GM12878 (cell line): ENCODE measurements around the gene DAAM1.

Experiments
- CBFB ChIP-seq: IDR thresholded peaks from 2 replicates; pipeline ENCODE4 v1.6.1; 2016; ENCODE audit warnings: antibody characterized with exemption, low read depth
- CREB1 ChIP-seq: IDR thresholded peaks from 2 replicates; pipeline ENCODE4 v1.6.1; 2012; ENCODE audit warnings: low read depth, mild to moderate bottlenecking, inconsistent platforms
- EP300 ChIP-seq, 2 experiments: fragments of 150-350 bp in 1 of 2; IDR thresholded peaks; 2 replicates each; pipeline ENCODE4 v1.6.1; 2011 to 2012; ENCODE audit warnings: low read depth in 2 of 2, low read length in 2 of 2, borderline replicate concordance in 1 of 2, improper control_type of control experiment in 1 of 2, inconsistent platforms in 1 of 2; ENCODE audit not compliant: control insufficient read depth in 1 of 2
- NR2C2 ChIP-seq: IDR thresholded peaks from 2 replicates; pipeline ENCODE4 v1.6.1; 2011; ENCODE audit warnings: borderline replicate concordance, low read depth; ENCODE audit not compliant: control insufficient read depth, insufficient read length
- POLR2A ChIP-seq: IDR thresholded peaks from 2 replicates; pipeline ENCODE4 v1.6.1; 2011; ENCODE audit warnings: low read depth, mild to moderate bottlenecking, low read length
- RAD51 ChIP-seq: fragments of 450-650 bp; IDR thresholded peaks from 2 replicates; pipeline ENCODE4 v1.6.1; 2016; ENCODE audit warnings: moderate library complexity, mild to moderate bottlenecking, inconsistent platforms
- SIN3A ChIP-seq: IDR thresholded peaks from 2 replicates; pipeline ENCODE4 v1.6.1; 2012; ENCODE audit warnings: low read depth, low read length, improper control_type of control experiment
- SMAD1 ChIP-seq: fragments of 450-650 bp; IDR thresholded peaks from 2 replicates; pipeline ENCODE4 v1.6.1; 2018; ENCODE audit warnings: mild to moderate bottlenecking, low read depth; ENCODE audit not compliant: partially characterized antibody
- TAF1 ChIP-seq: IDR thresholded peaks from 2 replicates; pipeline ENCODE4 v1.6.1; 2011; ENCODE audit warnings: mild to moderate bottlenecking, low read depth, low read length, borderline replicate concordance
- ZNF24 ChIP-seq: fragments of 450-650 bp; IDR thresholded peaks from 2 replicates; pipeline ENCODE4 v1.6.1; 2017; ENCODE audit warnings: antibody characterized with exemption, mild to moderate bottlenecking
- ZNF274 ChIP-seq: IDR thresholded peaks from one replicate; pipeline ENCODE4 v1.8.0; 2011; ENCODE audit not compliant: insufficient read length, insufficient read depth
- TF ChIP-seq, protein P1 (sequence below), 3 experiments: IDR thresholded peaks in 2 of 3; conservative IDR thresholded peaks in 1 of 3; 2 replicates each; pipeline ENCODE4 v1.5.1; 2011; ENCODE audit warnings: low read depth in 3 of 3, low read length in 3 of 3, mild to moderate bottlenecking in 3 of 3, control low read depth in 2 of 3, moderate library complexity in 2 of 3, inconsistent platforms in 1 of 3, mixed read lengths in 1 of 3; ENCODE audit not compliant: control insufficient read depth in 2 of 3, insufficient read depth in 1 of 3; ENCODE audit errors: extremely low read depth in 1 of 3
- TF ChIP-seq, protein P2 (sequence below): fragments of 450-650 bp; IDR thresholded peaks from 2 replicates; pipeline ENCODE4 v1.6.1; 2016; ENCODE audit warnings: mild to moderate bottlenecking, moderate library complexity, borderline replicate concordance
- TF ChIP-seq, protein P3 (sequence below): IDR thresholded peaks from 2 replicates; pipeline ENCODE4 v1.6.1; 2011; ENCODE audit warnings: low read depth, low read length, improper control_type of control experiment, borderline replicate concordance

DNA sequence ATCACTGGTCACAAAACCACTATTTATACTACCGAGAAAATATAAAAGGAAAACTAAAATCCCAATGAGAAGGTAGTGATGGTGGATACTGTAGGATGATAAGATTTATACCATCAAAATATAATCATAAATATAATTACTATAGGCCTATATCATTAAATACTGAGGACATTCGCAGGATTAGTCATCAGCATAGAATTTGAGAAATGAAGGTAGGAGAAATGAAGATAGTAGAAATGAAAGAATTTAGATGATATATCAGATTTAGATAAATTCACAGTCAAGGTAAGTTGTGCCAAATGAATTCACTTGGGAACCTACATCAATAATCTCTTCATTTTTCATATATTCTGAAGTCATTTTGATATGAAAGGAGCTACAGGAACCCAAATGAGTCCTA lies 82.8 kb downstream of the DAAM1 start:
- TF ChIP-seq EP300 (IDR thresholded peaks at IDR 0.05; ENCODE audit: borderline replicate concordance in 1 of 2, control insufficient read depth in 1 of 2, low read depth in 2 of 2, low read length in 2 of 2), result no peak
- TF ChIP-seq, protein P1, sequence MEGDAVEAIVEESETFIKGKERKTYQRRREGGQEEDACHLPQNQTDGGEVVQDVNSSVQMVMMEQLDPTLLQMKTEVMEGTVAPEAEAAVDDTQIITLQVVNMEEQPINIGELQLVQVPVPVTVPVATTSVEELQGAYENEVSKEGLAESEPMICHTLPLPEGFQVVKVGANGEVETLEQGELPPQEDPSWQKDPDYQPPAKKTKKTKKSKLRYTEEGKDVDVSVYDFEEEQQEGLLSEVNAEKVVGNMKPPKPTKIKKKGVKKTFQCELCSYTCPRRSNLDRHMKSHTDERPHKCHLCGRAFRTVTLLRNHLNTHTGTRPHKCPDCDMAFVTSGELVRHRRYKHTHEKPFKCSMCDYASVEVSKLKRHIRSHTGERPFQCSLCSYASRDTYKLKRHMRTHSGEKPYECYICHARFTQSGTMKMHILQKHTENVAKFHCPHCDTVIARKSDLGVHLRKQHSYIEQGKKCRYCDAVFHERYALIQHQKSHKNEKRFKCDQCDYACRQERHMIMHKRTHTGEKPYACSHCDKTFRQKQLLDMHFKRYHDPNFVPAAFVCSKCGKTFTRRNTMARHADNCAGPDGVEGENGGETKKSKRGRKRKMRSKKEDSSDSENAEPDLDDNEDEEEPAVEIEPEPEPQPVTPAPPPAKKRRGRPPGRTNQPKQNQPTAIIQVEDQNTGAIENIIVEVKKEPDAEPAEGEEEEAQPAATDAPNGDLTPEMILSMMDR (IDR thresholded peaks at IDR 0.05 in 2 of 3, conservative IDR thresholded peaks at IDR 0.05 in 1 of 3; ENCODE audit: control insufficient read depth in 2 of 3, extremely low read depth in 1 of 3, insufficient read depth in 1 of 3, low read depth in 3 of 3, low read length in 3 of 3), result no peak
- no peak for TF ChIP-seq ZNF24
- no peak for TF ChIP-seq CBFB
- no peak for TF ChIP-seq ZNF274
- TF ChIP-seq NR2C2, result no peak
- no peak for TF ChIP-seq RAD51
- TF ChIP-seq TAF1, result no peak
- no peak for TF ChIP-seq CREB1
- TF ChIP-seq, protein P2, sequence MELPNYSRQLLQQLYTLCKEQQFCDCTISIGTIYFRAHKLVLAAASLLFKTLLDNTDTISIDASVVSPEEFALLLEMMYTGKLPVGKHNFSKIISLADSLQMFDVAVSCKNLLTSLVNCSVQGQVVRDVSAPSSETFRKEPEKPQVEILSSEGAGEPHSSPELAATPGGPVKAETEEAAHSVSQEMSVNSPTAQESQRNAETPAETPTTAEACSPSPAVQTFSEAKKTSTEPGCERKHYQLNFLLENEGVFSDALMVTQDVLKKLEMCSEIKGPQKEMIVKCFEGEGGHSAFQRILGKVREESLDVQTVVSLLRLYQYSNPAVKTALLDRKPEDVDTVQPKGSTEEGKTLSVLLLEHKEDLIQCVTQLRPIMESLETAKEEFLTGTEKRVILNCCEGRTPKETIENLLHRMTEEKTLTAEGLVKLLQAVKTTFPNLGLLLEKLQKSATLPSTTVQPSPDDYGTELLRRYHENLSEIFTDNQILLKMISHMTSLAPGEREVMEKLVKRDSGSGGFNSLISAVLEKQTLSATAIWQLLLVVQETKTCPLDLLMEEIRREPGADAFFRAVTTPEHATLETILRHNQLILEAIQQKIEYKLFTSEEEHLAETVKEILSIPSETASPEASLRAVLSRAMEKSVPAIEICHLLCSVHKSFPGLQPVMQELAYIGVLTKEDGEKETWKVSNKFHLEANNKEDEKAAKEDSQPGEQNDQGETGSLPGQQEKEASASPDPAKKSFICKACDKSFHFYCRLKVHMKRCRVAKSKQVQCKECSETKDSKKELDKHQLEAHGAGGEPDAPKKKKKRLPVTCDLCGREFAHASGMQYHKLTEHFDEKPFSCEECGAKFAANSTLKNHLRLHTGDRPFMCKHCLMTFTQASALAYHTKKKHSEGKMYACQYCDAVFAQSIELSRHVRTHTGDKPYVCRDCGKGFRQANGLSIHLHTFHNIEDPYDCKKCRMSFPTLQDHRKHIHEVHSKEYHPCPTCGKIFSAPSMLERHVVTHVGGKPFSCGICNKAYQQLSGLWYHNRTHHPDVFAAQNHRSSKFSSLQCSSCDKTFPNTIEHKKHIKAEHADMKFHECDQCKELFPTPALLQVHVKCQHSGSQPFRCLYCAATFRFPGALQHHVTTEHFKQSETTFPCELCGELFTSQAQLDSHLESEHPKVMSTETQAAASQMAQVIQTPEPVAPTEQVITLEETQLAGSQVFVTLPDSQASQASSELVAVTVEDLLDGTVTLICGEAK, result no peak
- TF ChIP-seq SIN3A, result no peak
- TF ChIP-seq SMAD1, result no peak
- TF ChIP-seq, protein P3, sequence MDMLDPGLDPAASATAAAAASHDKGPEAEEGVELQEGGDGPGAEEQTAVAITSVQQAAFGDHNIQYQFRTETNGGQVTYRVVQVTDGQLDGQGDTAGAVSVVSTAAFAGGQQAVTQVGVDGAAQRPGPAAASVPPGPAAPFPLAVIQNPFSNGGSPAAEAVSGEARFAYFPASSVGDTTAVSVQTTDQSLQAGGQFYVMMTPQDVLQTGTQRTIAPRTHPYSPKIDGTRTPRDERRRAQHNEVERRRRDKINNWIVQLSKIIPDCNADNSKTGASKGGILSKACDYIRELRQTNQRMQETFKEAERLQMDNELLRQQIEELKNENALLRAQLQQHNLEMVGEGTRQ, result no peak
- no peak for TF ChIP-seq POLR2A
